ENCODE data around the gene MAP1S.

DNA sequence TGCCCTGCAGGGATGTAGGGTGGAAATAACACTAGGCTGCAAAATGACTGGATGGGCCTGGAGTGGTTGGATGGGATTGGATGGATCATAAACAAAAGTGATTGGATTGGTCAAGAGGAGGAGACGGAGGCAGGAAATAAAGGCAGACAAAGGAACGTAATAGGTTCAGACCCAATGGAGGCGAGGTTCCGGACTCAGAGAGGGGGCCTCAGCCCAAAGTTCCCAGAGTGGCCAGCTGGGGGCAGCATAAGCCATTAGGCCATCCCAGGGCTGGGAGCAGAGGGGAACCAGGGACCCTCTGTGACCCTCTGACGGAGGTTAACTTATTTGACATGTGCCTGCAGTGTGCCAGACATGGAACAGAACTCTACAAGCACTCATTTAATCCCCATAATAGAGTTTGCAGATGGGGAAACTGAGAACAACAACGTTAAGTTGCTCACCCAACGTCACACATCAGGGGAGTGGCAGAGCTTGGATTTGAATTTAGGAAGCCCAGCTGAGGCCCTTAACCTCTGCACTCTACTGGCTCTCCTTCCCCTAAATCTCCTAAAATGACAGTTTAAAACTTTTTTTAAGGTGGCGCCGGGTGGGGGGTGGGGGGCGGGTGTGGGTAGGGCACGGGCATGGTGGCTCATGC lies 15.3 kb upstream of the MAP1S start:
- TF ChIP-seq CTCF (IDR thresholded peaks at IDR 0.05 in 4 of 5, conservative IDR thresholded peaks at IDR 0.05 in 1 of 5) (peak; percentile 33 to 73 (median 56)), POLR2A (IDR thresholded peaks at IDR 0.05) (no peak)

Measured in gastrocnemius medialis (tissue), 4 donors.